Activated CD4-positive, alpha-beta T cell treated with anti-CD3 and anti-CD28 coated beads for 24 hours (primary cell): ENCODE measurements around the gene MYBPC3.
"Not testable (repeated sequence)": the region's sequence is repeated elsewhere in the genome, so short reads cannot be mapped to it uniquely, and the experiment has no call there.

ENCODE experiments used
- DNase-seq, 2 donors: peaks; one replicate each; pipeline ENCODE4 v3.0.0-alpha.2; 2020; ENCODE audit warnings: low read depth in 2 of 2

The MYBPC3 gene

DNA sequence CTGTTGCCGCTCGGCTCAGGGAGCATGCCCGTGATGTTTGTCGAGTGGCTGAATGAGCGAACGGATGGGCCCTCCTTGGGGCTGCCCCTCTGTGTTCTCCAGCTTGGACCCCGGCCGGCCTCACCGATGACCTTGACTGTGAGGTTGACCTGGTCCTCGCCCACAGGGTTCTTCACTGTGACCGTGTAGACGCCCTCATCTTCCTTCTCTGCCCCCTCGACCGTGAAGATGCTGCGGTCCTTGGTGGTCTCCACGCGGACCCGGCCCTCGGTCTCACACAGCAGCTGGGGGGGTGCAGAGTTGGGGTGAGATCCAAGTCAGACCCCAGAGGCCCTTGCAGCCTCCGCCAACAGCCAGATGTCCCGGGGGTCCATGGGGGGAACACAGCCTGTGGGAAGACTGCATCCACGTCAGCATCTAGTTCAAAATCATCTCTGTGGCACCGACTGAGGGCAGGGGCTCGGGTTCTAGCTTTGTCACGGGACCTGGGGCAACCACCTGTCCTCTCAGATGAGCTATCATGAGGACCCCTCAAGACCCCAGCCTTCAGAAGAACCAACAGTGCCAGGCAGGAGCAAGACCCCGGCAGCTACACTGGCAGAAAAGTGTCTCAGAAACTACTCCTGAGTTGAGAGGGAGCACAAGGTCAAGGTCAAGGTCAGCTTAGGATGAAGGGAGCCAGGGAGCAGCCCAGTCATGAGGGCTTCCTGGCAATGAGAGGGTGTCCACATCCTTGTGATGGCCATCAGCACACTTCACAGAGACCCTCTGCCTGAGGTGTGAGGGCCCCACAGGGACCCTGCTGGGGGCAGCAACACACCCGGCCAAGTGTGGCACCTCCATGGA is 13.9 kb downstream of the MYBPC3 start:
- no peak for DNase-seq

- DNase-seq, result no peak
Measured at GRCh38 chr11:47337229-47337924, 15.1 kb downstream of the MYBPC3 start.

- DNase-seq, result no peak
Measured at GRCh38 chr11:47336595-47336994, 15.9 kb downstream of the MYBPC3 start.

DNA sequence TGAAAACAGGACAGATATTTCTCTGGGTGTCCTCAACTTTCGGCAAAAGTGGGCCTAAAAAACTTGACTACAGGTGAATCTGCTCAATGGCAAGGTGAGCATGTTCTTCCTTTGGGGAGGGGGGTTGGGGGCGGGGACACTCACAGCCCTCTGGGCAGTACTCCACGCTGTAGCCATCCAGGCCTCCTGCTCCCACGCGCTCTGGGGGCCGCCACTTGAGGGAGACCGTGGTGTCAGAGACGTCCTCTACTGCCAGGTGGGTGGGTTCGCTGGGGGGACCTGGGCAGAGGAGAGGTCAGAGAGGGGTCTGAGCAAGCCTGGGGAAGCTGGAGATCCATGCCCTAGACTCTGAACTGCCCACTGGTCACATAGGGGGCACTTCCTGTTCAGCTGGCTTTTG is 16.8 kb downstream of the MYBPC3 start:
- DNase-seq, result no peak

GRCh38 chr11:47334699-47335411 is 17.6 kb downstream of the MYBPC3 start:
- not testable (repeated sequence) for DNase-seq

DNA sequence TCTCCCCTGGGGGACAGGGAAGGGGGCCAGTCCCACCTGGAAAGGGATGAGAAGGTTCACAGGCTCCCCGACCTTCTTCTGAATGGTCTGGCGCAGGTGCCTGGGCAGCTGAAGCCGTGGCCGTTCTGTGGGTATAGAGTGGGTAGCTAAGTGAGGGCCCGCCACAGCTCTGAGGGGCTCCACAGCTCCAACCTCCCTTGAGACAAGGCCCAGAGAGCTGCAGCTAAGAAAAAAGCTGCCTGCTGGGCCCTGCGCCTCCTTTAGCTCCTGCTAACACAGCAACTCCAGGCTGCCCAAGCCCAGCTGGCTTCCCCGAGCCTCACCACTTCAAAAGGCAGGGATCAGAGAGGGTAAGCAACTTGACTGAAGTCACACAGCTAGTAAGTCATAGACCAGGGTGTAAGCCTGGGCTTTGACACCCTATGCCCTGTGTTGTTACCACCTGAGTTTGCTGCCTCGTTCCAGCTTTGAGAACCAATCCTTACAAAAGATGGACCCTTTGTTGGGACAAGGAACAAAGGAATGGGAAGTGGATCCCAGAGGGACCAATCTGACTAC is 18.5 kb downstream of the MYBPC3 start:
- no peak for DNase-seq

GRCh38 chr11:47333526-47333845 is 19.0 kb downstream of the MYBPC3 start:
- no peak for DNase-seq

DNA sequence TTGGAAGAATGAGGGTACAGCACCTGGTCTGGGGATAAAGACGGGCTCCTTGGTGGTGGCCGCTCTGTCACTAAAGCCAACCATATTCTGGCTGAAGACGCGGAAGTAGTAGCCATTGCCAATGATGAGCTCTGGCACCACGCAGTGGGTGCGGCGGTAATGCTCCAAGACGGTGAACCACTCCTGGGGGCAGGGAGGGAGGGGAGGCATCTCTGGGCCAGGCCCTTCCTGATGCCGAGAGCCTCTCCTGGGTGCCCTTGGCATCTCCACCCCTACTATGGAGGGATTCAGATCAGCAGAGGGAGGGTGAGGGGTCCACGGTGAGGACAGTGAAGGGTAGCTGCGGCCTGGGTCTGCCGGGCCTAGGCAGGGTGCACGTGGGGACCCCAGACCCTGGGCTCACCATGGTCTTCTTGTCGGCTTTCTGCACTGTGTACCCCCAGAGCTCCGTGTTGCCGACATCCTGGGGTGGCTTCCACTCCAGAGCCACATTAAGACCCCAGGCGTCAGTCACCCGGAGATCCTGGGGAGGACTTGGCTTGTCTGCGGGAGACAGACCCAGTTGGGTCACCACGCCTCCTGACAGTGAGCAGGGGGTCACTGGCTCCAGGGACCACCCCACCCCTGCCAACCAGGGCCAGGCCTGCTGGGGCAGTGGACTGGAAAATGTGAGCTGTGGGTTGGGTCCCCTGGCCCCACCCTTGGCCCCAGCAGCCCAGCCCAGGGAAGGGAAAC is 19.5 kb downstream of the MYBPC3 start:
- DNase-seq, result no peak

DNA sequence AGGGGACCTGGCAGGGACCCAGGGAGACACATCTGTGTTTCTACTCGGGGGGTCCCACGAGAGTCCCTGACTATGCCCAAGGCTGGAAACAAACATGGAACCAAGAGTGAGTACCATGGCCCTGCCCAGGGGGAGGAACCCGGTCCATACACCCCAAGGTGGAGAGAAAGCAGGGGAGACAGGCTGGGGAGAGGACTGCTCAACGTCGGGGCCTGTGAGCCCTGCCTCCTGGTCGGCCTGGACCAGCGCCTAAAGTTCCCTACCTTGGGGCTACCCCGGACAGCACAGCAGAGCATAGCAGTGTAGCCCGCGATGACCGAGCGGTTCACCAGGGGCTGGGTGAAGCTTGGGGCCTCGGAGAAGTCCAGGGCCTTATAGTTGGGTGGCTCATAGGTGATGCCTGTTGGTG is 20.2 kb downstream of the MYBPC3 start:
- no peak for DNase-seq

GRCh38 chr11:47331454-47332302 is 20.8 kb downstream of the MYBPC3 start:
- DNase-seq, result no peak

DNA sequence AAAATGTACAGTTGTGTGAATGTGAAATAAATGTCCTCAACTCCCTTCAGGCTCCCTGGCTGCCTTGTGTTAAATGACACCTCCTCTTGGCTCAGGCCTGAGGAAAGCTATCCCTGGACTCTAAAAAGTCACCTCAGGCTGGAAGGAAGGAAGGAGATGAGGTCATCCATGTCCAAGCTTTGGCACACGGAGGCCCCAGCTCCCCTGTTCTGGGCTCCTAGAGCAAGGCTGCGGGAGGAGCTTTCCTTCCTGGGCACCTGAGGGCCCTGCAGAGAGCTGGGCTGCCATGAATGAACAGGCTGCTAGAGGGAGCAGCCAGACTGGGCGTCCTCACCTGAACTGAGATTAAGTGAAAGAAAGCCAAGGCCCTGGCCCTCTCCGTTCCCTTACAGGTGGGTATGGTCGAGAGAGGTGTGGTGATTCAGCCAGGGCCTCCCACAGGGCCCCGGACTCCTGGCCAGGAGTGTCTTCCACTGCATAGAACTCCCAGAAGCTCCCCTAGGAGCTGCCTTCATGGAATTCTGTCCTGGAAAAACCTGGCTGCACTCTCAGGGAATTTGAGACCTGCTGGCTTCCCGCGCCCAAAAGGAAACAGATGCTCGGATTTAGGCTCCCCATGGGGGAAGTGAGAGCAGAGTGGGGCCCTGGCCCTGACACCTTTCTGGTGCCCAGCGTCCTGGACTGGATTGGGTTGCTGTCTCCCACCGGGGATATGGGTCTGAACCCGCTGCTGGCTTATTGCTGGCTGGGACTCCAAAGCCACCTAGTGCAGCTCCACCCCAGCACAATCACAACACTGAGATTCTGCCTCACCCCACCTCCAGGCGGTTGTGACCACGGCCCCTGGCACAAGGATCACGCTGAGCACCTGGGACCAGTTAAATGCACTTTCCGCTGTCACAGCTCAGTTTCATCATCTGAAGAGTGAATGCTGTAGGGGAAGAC is 22.2 kb downstream of the MYBPC3 start:
- DNase-seq, result no peak

- DNase-seq, result no peak
Measured at GRCh38 chr11:47329431-47329986, 23.0 kb downstream of the MYBPC3 start.

DNA sequence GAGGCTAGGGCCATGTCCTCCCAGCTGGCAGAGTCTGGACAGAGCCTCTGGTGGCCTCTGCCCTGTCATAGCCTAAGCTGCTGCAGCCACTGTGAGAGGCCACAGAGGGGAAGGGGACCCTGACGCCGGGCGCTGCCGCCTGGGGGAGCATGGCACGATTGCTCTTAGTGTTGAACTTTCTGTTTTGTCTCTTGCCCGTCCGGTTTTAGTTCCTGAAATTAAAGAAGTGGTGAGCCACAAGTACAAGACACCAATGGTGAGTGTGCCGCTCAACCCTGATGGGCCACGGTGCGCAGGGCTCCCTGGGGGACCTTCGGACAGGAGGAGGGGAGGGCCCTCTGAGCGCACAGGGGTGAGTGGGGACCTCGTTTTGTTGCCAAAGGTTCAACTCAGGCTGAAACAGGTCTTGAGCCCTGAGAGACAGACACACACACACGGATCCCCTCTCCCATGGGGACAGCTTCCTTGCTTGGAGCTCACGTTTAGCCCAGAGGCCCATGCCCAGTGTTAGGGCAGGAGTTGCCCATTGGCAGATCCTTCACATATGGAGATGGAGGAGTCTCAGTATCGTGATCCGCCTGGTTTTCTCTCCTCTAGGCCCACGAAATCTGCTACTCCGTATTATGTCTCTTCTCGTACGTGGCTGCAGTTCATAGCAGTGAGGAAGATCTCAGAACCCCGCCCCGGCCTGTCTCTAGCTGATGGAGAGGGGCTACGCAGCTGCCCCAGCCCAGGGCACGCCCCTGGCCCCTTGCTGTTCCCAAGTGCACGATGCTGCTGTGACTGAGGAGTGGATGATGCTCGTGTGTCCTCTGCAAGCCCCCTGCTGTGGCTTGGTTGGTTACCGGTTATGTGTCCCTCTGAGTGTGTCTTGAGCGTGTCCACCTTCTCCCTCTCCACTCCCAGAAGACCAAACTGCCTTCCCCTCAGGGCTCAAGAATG is 23.8 kb downstream of the MYBPC3 start:
- DNase-seq, result no peak

GRCh38 chr11:47327949-47328348 is 24.6 kb downstream of the MYBPC3 start:
- no peak for DNase-seq

DNA sequence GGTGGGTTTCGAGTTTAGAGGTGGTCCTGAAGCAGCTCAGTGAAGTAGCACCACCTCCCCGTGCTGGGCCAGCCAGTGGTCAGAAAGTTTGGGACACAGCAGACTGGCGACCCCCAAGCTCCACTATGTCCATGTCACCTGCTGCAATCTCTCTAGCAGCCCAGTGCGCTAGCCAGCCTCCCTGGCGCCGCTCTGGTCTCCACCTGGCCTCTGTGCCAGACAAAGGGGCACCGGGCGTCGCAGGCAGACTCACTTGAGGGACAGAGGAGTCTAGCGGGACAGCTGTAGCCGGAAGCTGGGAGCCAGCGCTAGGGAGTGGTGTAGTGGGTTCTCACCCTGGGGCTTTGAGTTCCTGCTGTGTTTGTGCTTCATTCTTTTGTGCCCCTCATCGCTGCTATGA is 25.5 kb downstream of the MYBPC3 start:
- no peak for DNase-seq

DNA sequence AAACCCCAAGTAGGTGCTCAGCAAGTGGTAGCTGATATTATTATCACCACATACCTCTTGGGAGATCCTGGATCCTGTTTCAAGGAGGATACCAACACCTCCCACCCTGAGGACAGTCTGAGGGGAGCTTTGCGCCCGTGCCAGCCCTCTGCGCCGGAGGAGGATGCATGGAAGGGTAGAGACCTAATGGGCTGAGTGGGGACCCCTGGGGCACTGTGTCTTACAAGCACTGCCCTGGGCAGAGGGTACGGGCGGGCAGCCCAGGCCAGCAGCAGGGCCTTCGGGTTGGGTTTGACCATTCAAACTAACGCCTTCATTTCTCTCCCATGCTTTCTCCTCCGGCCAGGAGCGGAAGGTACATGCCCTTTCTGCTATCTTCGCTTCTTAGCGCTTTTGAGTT is 26.3 kb downstream of the MYBPC3 start:
- no peak for DNase-seq

DNA sequence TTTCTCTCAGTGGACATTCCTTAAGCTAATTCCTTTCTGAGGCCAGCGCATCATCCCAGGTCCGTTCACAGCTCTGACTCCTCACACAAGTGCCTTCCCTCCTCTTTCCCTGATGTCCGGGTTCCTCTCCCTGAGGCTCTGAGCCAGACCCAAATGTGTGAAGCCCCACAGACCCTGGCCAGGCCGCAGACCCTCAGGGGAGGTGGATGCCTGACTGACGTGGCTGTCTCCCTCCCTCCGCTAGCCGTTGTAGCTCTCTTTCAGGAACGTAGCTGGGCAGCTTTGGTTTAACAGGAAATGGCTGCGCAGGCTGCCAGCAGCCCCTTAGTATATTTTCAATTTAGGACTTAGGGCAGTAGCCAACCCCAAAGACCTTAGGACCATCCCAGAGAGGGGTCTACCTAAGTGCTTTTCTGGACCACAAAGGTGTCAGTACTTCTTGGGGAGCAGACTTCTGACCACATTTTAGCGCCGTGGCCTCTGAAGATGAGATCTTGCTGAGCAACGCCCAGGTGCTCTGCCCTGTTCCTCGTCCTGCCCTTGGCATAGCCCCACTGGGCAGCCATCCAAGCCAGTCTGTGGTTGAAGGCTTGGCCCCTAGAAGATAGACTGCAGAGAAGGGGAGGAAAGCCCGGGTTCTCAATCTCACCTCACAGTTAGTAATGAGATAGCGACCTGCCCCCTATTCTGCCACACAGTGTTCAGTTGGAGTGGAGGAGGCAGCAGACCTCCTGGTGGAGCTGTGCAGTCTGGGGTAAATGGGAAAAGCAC is 27.0 kb downstream of the MYBPC3 start:
- no peak for DNase-seq
